CD14-positive monocyte (primary cell): ENCODE measurements around the gene HLTF. TPM values are rescaled to one million over a fixed set of nuclear protein-coding genes. Genes with fewer than 3 reads are reported as not detected.

ENCODE experiments used
- DNase-seq, 3 donors: peaks; one replicate each; pipeline ENCODE4 v3.0.0-alpha.2; 2011 to 2022
- H2AFZ ChIP-seq: 2 replicates; pipeline ENCODE4 v1.6.0; 2012; ENCODE audit warnings: mild to moderate bottlenecking, low read depth, low read length, inconsistent platforms; ENCODE audit not compliant: insufficient read depth, poor library complexity, severe bottlenecking
- H3K27ac ChIP-seq, 2 donors: 1 replicate in 1 of 2; 2 replicates in 1 of 2; pipeline ENCODE4 v1.5.1; 2012 to 2013; ENCODE audit warnings: low read length in 2 of 2, control low read depth in 1 of 2, inconsistent platforms in 1 of 2, low read depth in 1 of 2, mild to moderate bottlenecking in 1 of 2
- H3K27me3 ChIP-seq, 2 donors: one replicate each; pipeline versions ENCODE4 v1.6.0 to v1.6.1; 2011 to 2013; ENCODE audit warnings: low read length in 2 of 2; ENCODE audit not compliant: control insufficient read depth in 2 of 2, insufficient read depth in 2 of 2
- H3K36me3 ChIP-seq, 2 donors: replicated peaks in 1 of 2; 1 replicate in 1 of 2; 2 replicates in 1 of 2; pipeline versions ENCODE4 v1.5.1 to v1.6.1; 2012 to 2013; ENCODE audit warnings: low read length in 2 of 2, control low read depth in 1 of 2, inconsistent platforms in 1 of 2, mild to moderate bottlenecking in 1 of 2; ENCODE audit not compliant: insufficient read depth in 2 of 2, control insufficient read depth in 1 of 2
- H3K4me1 ChIP-seq, 2 donors: 1 replicate in 1 of 2; 2 replicates in 1 of 2; pipeline versions ENCODE4 v1.5.1 to v1.6.1; 2012 to 2013; ENCODE audit warnings: low read length in 2 of 2, control low read depth in 1 of 2, inconsistent platforms in 1 of 2, mild to moderate bottlenecking in 1 of 2, moderate library complexity in 1 of 2; ENCODE audit not compliant: insufficient read depth in 2 of 2, control insufficient read depth in 1 of 2
- H3K4me2 ChIP-seq: replicated peaks from 2 replicates; pipeline ENCODE3; 2012; ENCODE audit warnings: low read length, moderate library complexity, mild to moderate bottlenecking; ENCODE audit not compliant: poor library complexity, severe bottlenecking; ENCODE audit errors: extremely low read depth
- H3K4me3 ChIP-seq, 3 experiments: fragments of 200-600 bp in 1 of 3; sonication (generic) in 1 of 3; replicated peaks in 1 of 3; 1 replicate in 2 of 3; 2 replicates in 1 of 3; pipeline ENCODE4 v1.5.1; 2011 to 2013; ENCODE audit warnings: low read length in 3 of 3, mild to moderate bottlenecking in 3 of 3, control low read depth in 2 of 3, low read depth in 2 of 3, inconsistent platforms in 1 of 3, moderate library complexity in 1 of 3
- H3K79me2 ChIP-seq: 2 replicates; pipeline ENCODE4 v1.6.0; 2012; ENCODE audit warnings: mild to moderate bottlenecking, control low read depth, inconsistent platforms, low read length, moderate library complexity; ENCODE audit not compliant: insufficient read depth
- H3K9ac ChIP-seq: 2 replicates; pipeline ENCODE4 v1.6.0; 2017; ENCODE audit warnings: low read length, mild to moderate bottlenecking; ENCODE audit not compliant: insufficient read depth, poor library complexity, severe bottlenecking
- H3K9me3 ChIP-seq, 2 donors: replicated peaks in 1 of 2; 1 replicate in 1 of 2; 2 replicates in 1 of 2; pipeline versions ENCODE4 v1.5.1 to v1.6.1; 2012 to 2013; ENCODE audit warnings: low read length in 2 of 2, control low read depth in 1 of 2; ENCODE audit not compliant: control insufficient read depth in 1 of 2, insufficient read depth in 1 of 2
- H4K20me1 ChIP-seq: 2 replicates; pipeline ENCODE4 v1.6.0; 2012; ENCODE audit warnings: mild to moderate bottlenecking, low read length, control low read depth, moderate library complexity; ENCODE audit not compliant: insufficient read depth
- H3K27ac Mint-ChIP-seq, 7 donors: one replicate each; pipeline ENCODE4 v1.8.0; 2020; ENCODE audit warnings: mild to moderate bottlenecking in 7 of 7, mixed read lengths in 7 of 7, moderate library complexity in 6 of 7, inconsistent platforms in 2 of 7
- H3K27me3 Mint-ChIP-seq, 3 donors: one replicate each; pipeline ENCODE4 v1.8.0; 2021 to 2022; ENCODE audit warnings: low read depth in 3 of 3, mild to moderate bottlenecking in 3 of 3, mixed read lengths in 3 of 3, moderate library complexity in 3 of 3, inconsistent platforms in 1 of 3
- H3K36me3 Mint-ChIP-seq, 2 donors: one replicate each; pipeline ENCODE4 v1.8.0; 2020; ENCODE audit warnings: mixed read lengths in 2 of 2, inconsistent platforms in 1 of 2, mild to moderate bottlenecking in 1 of 2
- H3K4me1 Mint-ChIP-seq: one replicate; pipeline ENCODE4 v1.8.0; 2020; ENCODE audit warnings: mild to moderate bottlenecking, mixed read lengths
- H3K4me3 Mint-ChIP-seq, 2 donors: one replicate each; pipeline ENCODE4 v1.8.0; 2020; ENCODE audit warnings: mild to moderate bottlenecking in 2 of 2, mixed read lengths in 2 of 2, moderate library complexity in 1 of 2
- H3K9me3 Mint-ChIP-seq, 7 donors: one replicate each; pipeline ENCODE4 v1.8.0; 2020 to 2022; ENCODE audit warnings: mixed read lengths in 7 of 7, mild to moderate bottlenecking in 6 of 7, moderate library complexity in 6 of 7, inconsistent platforms in 2 of 7
- WGBS: methylation state at CpG from one replicate; pipeline ENCODE4 v1.1.5; 2013; ENCODE audit warnings: missing lambda C conversion rate; ENCODE audit not compliant: insufficient coverage; 5-methylcytosine and 5-hydroxymethylcytosine counted together
- intact Hi-C, 2 donors: fragments of 100-400 bp; cut with micrococcal nuclease; formaldehyde crosslinking; loops; one replicate each; pipeline versions ENCODE4 v1.15.0 to v1.15.1; 2023
- polyA plus RNA-seq, 3 donors: library from polyadenylated mRNA; depleted of rRNA in 1 of 3; unstranded in 2 of 3; stranded (reverse) in 1 of 3; fragments of 300-500 nt in 2 of 3; fragments of >200 nt in 1 of 3; fragmentation: Illumina TruSeq in 2 of 3; gene quantifications; 1 replicate in 2 of 3; 2 replicates in 1 of 3; pipeline ENCODE4 v1.2.3, GENCODE V29; 2012 to 2021
- TF ChIP-seq, protein P1 (sequence below): fragments of 200-600 bp; IDR thresholded peaks from one replicate; pipeline ENCODE4 v1.8.0; 2022; ENCODE audit warnings: antibody characterized with exemption, mild to moderate bottlenecking

HLTF gene
- polyA plus RNA-seq, 3 donors, result 2.0 to 4.6 (median 2.7) TPM

DNA sequence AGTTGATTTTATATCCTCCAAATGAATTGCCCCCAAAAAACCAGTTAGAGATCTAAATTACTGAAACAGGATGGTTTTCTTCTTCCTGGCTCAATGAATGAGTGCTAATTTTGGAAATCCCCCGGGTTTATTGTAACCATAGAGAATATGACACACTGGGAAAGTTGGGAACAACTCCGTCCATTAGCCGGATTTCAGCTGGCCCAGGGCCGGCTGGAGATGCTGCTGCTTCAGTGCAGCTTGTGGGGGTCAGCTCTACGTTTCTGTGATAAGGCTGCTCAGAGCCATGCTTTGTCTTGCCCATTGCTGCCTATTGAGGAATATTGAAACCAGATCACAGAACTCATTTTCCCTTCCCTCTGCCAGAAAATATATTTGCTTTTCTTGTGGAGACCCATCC lies 74.7 kb downstream of the HLTF start:
- Histone ChIP-seq H4K20me1 (peaks cover 48% of the 10 kb centered on the region), H3K79me2 (peaks cover 4% of the 10 kb centered on the region), H3K4me2 (no peak overlapping the region), H3K27ac (no peak overlapping the region), H2AFZ (no peak overlapping the region), H3K9me3 (no peaks in the 10 kb centered on the region), H3K36me3 (peaks cover 81 to 98% of the 10 kb centered on the region in 2 donors), H3K4me1 (no peaks in the 10 kb centered on the region), H3K9ac (no peak overlapping the region), H3K27me3 (no peaks in the 10 kb centered on the region), H3K4me3 (no peak overlapping the region)
- 100% methylated on average over 5 of the region's 5 CpGs for WGBS
- Mint-ChIP-seq H3K27me3 (peaks cover 0 to 2% (median 0%) of the 10 kb centered on the region in 3 donors), H3K9me3 (no peaks in the 10 kb centered on the region), H3K4me1 (no peaks in the 10 kb centered on the region), H3K4me3 (no peak overlapping the region), H3K36me3 (peaks cover 74 to 96% of the 10 kb centered on the region in 2 donors), H3K27ac (peak overlapping the region in 1 of 7 donors; percentile 17)
- TF ChIP-seq, protein P1, sequence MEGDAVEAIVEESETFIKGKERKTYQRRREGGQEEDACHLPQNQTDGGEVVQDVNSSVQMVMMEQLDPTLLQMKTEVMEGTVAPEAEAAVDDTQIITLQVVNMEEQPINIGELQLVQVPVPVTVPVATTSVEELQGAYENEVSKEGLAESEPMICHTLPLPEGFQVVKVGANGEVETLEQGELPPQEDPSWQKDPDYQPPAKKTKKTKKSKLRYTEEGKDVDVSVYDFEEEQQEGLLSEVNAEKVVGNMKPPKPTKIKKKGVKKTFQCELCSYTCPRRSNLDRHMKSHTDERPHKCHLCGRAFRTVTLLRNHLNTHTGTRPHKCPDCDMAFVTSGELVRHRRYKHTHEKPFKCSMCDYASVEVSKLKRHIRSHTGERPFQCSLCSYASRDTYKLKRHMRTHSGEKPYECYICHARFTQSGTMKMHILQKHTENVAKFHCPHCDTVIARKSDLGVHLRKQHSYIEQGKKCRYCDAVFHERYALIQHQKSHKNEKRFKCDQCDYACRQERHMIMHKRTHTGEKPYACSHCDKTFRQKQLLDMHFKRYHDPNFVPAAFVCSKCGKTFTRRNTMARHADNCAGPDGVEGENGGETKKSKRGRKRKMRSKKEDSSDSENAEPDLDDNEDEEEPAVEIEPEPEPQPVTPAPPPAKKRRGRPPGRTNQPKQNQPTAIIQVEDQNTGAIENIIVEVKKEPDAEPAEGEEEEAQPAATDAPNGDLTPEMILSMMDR, result no peak
- DNase-seq, result no peak
- intact Hi-C loops, result no loop called here

DNA sequence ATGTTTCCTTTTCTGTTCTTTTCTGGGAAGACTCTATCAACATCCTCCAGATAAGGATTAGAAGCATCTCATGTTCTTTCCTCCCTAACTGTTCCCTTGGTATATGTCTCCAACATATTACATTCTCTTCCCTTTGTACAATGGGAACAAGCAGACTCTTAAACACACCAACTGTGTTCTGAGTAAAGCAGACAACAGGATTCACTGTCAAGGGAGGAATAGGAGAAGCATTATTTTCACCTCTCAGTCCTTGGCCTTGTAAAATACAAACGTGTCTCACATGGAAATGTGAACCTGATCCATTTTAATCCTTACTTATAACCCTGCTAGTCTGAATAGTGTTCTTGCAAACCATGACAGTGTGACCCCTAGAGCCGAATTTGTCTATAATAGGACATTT lies 75.4 kb downstream of the HLTF start:
- no peaks in the 10 kb centered on the region for H3K9me3 ChIP-seq
- H4K20me1 ChIP-seq, result peaks cover 42% of the 10 kb centered on the region
- no peak overlapping the region for H3K4me2 ChIP-seq
- no peak overlapping the region for H3K27ac ChIP-seq
- H3K36me3 Mint-ChIP-seq, result peaks cover 69 to 93% of the 10 kb centered on the region in 2 donors
- H3K36me3 ChIP-seq, result peaks cover 83 to 97% of the 10 kb centered on the region in 2 donors
- DNase-seq, result no peak
- H3K27me3 ChIP-seq, result no peaks in the 10 kb centered on the region
- peaks cover 4% of the 10 kb centered on the region for H3K79me2 ChIP-seq
- TF ChIP-seq, protein P1, result no peak
- H3K9me3 Mint-ChIP-seq, result no peaks in the 10 kb centered on the region
- peaks cover 0 to 2% (median 0%) of the 10 kb centered on the region in 3 donors for H3K27me3 Mint-ChIP-seq
- no peak overlapping the region for H3K4me3 ChIP-seq
- H2AFZ ChIP-seq, result no peak overlapping the region
- no peak overlapping the region for H3K9ac ChIP-seq
- intact Hi-C loops, result no loop called here
- no peaks in the 10 kb centered on the region for H3K4me1 ChIP-seq
- H3K4me3 Mint-ChIP-seq, result no peak overlapping the region
- WGBS, result 100% methylated on average over 1 of the region's 2 CpGs
- no peaks in the 10 kb centered on the region for H3K4me1 Mint-ChIP-seq
- no peak overlapping the region for H3K27ac Mint-ChIP-seq
